ENCODE measurements around the gene CCDC15.

DNA sequence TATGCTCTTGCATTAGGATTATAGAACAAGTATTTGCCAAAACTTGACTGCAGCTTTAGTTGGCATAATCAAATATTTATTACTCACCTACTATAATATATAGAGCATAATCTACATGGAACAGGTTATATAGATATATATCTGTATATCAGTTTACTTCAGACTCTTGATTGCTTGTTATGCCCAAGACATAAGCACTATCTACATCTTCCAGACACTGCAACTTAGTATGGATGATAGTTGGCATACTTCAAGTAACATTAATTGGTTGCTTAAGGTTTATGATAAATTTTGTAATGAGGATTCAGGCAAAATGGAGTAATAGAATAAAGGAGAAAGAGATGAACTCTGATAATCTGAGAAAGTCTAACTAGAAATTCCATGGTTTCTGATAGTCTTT, 1.0 kb downstream of the CCDC15 start:
- TF ChIP-seq POLR2A (IDR thresholded peaks at IDR 0.05; ENCODE audit: low read depth, low read length) (no peak), POU2F2 (IDR thresholded peaks at IDR 0.05; ENCODE audit: low read depth, low read length) (no peak), TAF1 (IDR thresholded peaks at IDR 0.05; ENCODE audit: low read depth, low read length) (no peak), POLR2AphosphoS5 (IDR thresholded peaks at IDR 0.05; ENCODE audit: low read depth, low read length) (no peak)

Data from GM12891 (cell line).